ENCODE data around the gene SUSD6.
"Not testable (repeated sequence)": the region's sequence is repeated elsewhere in the genome, so short reads cannot be mapped to it uniquely, and the experiment has no call there.

The SUSD6 gene

DNA sequence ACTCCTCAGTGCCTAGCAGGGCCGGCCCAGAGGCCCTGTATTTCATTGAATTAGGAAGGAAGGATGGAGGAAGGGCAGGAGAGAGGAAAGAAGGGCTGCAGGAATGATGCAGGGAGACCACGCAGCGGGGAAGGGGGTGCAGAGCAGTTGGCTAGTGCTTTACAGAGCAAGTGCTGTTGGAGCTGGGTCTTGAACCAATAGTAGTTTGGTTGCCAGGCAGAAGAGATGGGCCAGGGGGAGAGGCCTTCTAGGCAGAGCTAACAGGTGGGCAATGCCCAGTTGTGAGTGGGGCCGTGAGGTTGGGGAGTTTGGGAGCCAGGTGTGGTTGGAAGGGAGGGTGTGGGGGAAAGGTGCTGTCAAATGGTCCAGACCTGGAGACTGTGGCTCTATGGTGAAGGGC lies 116.5 kb downstream of the SUSD6 start:
- ChIA-PET POLR2A (ENCODE audit: low non-redundant PET) (no interaction called here), CTCF (interaction anchor here (1.0 to 2.0 kb wide), 6 partner anchors 32 to 156 kb away, joined by 3 to 22 read pairs (median 4); no protein-coding TSS in a partner anchor)
- TF ChIP-seq CTCF (conservative IDR thresholded peaks at IDR 0.05; ENCODE audit: low read depth), result no peak
- no peak for DNase-seq (ENCODE audit: low spot score)
- H3K27ac ChIP-seq, result no peak overlapping the region

GRCh38 chr14:69731919-69732598 lies 120.7 kb downstream of the SUSD6 start:
- POLR2A ChIA-PET (ENCODE audit: low non-redundant PET); H3K27ac ChIP-seq; DNase-seq (ENCODE audit: low spot score): not testable (repeated sequence)
- CTCF ChIA-PET, result interaction anchor here (0.7 kb wide), 1 partner anchor 86 kb away, joined by 3 read pairs; no protein-coding TSS in a partner anchor

GRCh38 chr14:69736405-69736804 lies 125.0 kb downstream of the SUSD6 start:
- DNase-seq (ENCODE audit: low spot score); H3K27ac ChIP-seq; POLR2A ChIA-PET (ENCODE audit: low non-redundant PET): not testable (repeated sequence)
- CTCF ChIA-PET, result interaction anchor here (0.7 kb wide), 1 partner anchor 309 kb away, joined by 5 read pairs; no protein-coding TSS in a partner anchor

- TF ChIP-seq CTCF (conservative IDR thresholded peaks at IDR 0.05; ENCODE audit: low read depth), result no peak
- no peak overlapping the region for H3K27ac ChIP-seq
- peak; percentile 26 for DNase-seq (ENCODE audit: low spot score)
- ChIA-PET CTCF (no interaction called here), POLR2A (ENCODE audit: low non-redundant PET) (no interaction called here)
Observed at GRCh38 chr14:69741055-69741454, 129.7 kb downstream of the SUSD6 start.

GRCh38 chr14:69749956-69750355 lies 138.6 kb downstream of the SUSD6 start:
- no peak for TF ChIP-seq CTCF (conservative IDR thresholded peaks at IDR 0.05; ENCODE audit: low read depth)
- POLR2A ChIA-PET (ENCODE audit: low non-redundant PET), result no interaction called here
- CTCF ChIA-PET, result interaction anchor here (1.0 kb wide), 1 partner anchor 264 kb away, joined by 3 read pairs; no protein-coding TSS in a partner anchor

GRCh38 chr14:69750495-69750894 lies 139.1 kb downstream of the SUSD6 start:
- POLR2A ChIA-PET (ENCODE audit: low non-redundant PET), result no interaction called here
- TF ChIP-seq CTCF (conservative IDR thresholded peaks at IDR 0.05; ENCODE audit: low read depth), result no peak
- H3K27ac ChIP-seq, result no peak overlapping the region
- no peak for DNase-seq (ENCODE audit: low spot score)
- CTCF ChIA-PET, result interaction anchor here (0.5 to 1.0 kb wide), 2 partner anchors 234 to 263 kb away, joined by 3 to 6 read pairs; no protein-coding TSS in a partner anchor

More at GRCh38 chr14:69749956-69750355, 138.6 kb downstream of the SUSD6 start:
- DNase-seq (ENCODE audit: low spot score), result no peak
- H3K27ac ChIP-seq, result no peak overlapping the region

DNA sequence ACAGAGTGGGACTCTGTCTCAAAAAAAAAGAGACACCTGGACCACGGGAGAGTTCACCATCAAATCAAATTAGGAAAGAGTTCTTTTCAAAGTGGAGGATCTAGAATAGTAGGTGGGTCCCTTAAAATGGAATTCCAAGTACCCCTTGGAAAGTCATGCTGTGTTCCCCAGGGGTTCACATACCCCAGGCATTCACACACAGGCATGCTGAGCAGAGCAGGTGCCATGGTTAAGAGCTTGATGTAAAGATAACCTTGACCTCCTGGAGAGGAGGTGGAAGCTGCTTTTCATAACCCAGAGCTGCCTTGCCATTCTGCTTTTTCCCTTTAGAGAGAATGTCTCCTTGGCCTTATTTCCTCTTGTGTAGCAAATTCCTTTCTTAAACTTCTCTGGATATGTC lies 141.4 kb downstream of the SUSD6 start:
- POLR2A ChIA-PET (ENCODE audit: low non-redundant PET), result no interaction called here
- no peak overlapping the region for H3K27ac ChIP-seq
- CTCF ChIA-PET, result interaction anchor here (0.7 kb wide), 1 partner anchor 112 kb away, joined by 3 read pairs; no protein-coding TSS in a partner anchor

More for the DNA sequence above, 141.4 kb downstream of the SUSD6 start:
- DNase-seq (ENCODE audit: low spot score), result no peak
- TF ChIP-seq CTCF (conservative IDR thresholded peaks at IDR 0.05; ENCODE audit: low read depth), result no peak

All from RWPE1 (cell line).